Neural progenitor cell (in vitro differentiated cells): ENCODE measurements around the gene SPAG16. TPM values are rescaled to one million over a fixed set of nuclear protein-coding genes. Genes with fewer than 3 reads are reported as not detected.

Experiments
- DNase-seq: peaks from one replicate; pipeline ENCODE4 v3.0.0-alpha.2; 2016; ENCODE audit warnings: low spot score
- H2AFZ ChIP-seq: fragments of 200-600 bp; sonication (generic); replicated peaks from 2 replicates; pipeline ENCODE4 v1.6.1; 2016; ENCODE audit warnings: antibody characterized with exemption
- H3F3A ChIP-seq: fragments of 200-600 bp; sonication (generic); 2 replicates; pipeline ENCODE4 v1.6.1; 2016; ENCODE audit warnings: antibody characterized with exemption, low read depth
- H3K27ac ChIP-seq: fragments of 200-600 bp; sonication (generic); 2 replicates; pipeline ENCODE4 v1.5.1; 2016; ENCODE audit warnings: mild to moderate bottlenecking
- H3K27me3 ChIP-seq: fragments of 200-600 bp; sonication (generic); 2 replicates; pipeline ENCODE4 v1.6.1; 2016; ENCODE audit warnings: mild to moderate bottlenecking, moderate library complexity
- H3K36me3 ChIP-seq: fragments of 200-600 bp; sonication (generic); 2 replicates; pipeline ENCODE4 v1.5.1; 2016
- H3K4me1 ChIP-seq: fragments of 200-600 bp; sonication (generic); 2 replicates; pipeline ENCODE4 v1.6.1; 2016; ENCODE audit warnings: mixed run types
- H3K4me2 ChIP-seq: fragments of 200-600 bp; sonication (generic); 2 replicates; pipeline ENCODE4 v1.6.1; 2016
- H3K4me3 ChIP-seq: fragments of 200-600 bp; sonication (generic); 2 replicates; pipeline ENCODE4 v1.5.1; 2016
- H3K79me2 ChIP-seq: fragments of 200-600 bp; sonication (generic); 2 replicates; pipeline ENCODE4 v1.6.1; 2016; ENCODE audit warnings: low read depth
- H3K9ac ChIP-seq: fragments of 200-600 bp; sonication (generic); 2 replicates; pipeline ENCODE4 v1.6.1; 2016
- H3K9me3 ChIP-seq: fragments of 200-600 bp; sonication (generic); 2 replicates; pipeline ENCODE4 v1.5.1; 2016; ENCODE audit warnings: low read depth
- H4K20me1 ChIP-seq: fragments of 200-600 bp; sonication (generic); 2 replicates; pipeline ENCODE4 v1.6.1; 2016; ENCODE audit warnings: low read depth
- H3K27ac Mint-ChIP-seq: 3 replicates; pipeline ENCODE4 v1.8.0; 2021; ENCODE audit warnings: mixed read lengths
- H3K27me3 Mint-ChIP-seq: 2 replicates; pipeline ENCODE4 v1.8.0; 2022; ENCODE audit warnings: low read depth, mild to moderate bottlenecking, inconsistent platforms, moderate library complexity, mixed read lengths; ENCODE audit not compliant: insufficient read depth
- H3K36me3 Mint-ChIP-seq: 3 replicates; pipeline ENCODE4 v1.8.0; 2021; ENCODE audit warnings: mixed read lengths
- H3K4me1 Mint-ChIP-seq: 3 replicates; pipeline ENCODE4 v1.8.0; 2021; ENCODE audit warnings: mixed read lengths
- H3K4me3 Mint-ChIP-seq: 3 replicates; pipeline ENCODE4 v1.8.0; 2021; ENCODE audit warnings: mild to moderate bottlenecking, moderate library complexity, mixed read lengths
- H3K9me3 Mint-ChIP-seq: 3 replicates; pipeline ENCODE4 v1.8.0; 2020; ENCODE audit warnings: mixed read lengths
- EZH2 ChIP-seq: fragments of 200-600 bp; sonication (generic); IDR thresholded peaks from 2 replicates; pipeline ENCODE4 v1.6.1; 2017; ENCODE audit warnings: antibody characterized with exemption, mild to moderate bottlenecking, moderate library complexity
- EZH2phosphoT487 ChIP-seq: fragments of 200-600 bp; sonication (generic); IDR thresholded peaks from 2 replicates; pipeline ENCODE4 v1.6.1; 2017; ENCODE audit warnings: antibody characterized with exemption
- total RNA-seq: library from RNA; depleted of rRNA; stranded (reverse); fragments of >200 nt; gene quantifications from 2 replicates; pipeline ENCODE4 v1.2.3, GENCODE V29; 2015; ENCODE audit warnings: low replicate concordance
- TF ChIP-seq, protein P1 (sequence below): fragments of 200-600 bp; sonication (generic); IDR thresholded peaks from 2 replicates; pipeline ENCODE4 v1.5.1; 2017; ENCODE audit warnings: antibody characterized with exemption, mild to moderate bottlenecking

Gene SPAG16
- total RNA-seq, 1 donor from 2014 or later, result 70.3 TPM

DNA sequence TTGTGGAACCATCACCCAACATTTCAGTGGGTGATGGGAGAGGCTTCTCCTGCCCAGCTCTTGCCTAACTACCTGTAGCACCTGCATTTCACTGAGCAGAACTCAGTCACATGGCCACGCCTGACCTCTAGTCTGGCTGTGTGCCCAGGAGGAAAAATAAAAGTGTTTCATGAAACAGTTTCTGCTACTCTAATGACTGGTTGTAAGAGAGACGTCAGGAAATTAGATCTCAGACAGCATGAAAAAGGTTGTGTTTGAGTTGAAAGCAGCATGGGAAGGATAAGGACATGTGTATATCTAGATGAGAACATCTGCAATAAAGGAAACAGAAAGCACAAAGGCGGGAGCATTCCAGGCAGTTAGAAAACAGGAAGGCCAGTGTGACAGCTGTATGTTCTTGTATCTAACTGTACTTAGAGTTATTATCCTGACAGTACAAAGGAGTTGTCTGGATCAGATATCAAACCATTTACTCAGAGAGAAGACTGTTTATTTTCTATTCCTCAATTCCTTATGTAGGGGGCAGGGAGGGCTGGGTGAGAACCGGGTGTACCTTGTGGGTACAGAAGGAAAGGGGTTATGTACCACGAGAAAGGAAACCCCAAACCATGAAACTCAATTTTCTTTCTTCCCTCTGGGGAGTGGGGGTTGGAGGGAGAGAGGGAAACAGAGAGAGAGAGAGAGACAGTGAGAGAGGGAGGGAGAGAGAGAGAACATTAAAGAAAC, 819.2 kb downstream of the SPAG16 start:
- H3K27ac ChIP-seq, result no peak overlapping the region
- H3K4me2 ChIP-seq, result no peak overlapping the region
- no peaks in the 10 kb centered on the region for H3K4me1 ChIP-seq
- H3F3A ChIP-seq, result no peaks in the 10 kb centered on the region
- no peaks in the 10 kb centered on the region for H3K36me3 Mint-ChIP-seq
- no peaks in the 10 kb centered on the region for H3K36me3 ChIP-seq
- no peaks in the 10 kb centered on the region for H3K4me1 Mint-ChIP-seq
- no peak overlapping the region for H3K4me3 Mint-ChIP-seq
- no peaks in the 10 kb centered on the region for H3K27me3 Mint-ChIP-seq
- no peaks in the 10 kb centered on the region for H4K20me1 ChIP-seq
- no peaks in the 10 kb centered on the region for H3K9me3 Mint-ChIP-seq
- no peaks in the 10 kb centered on the region for H3K27me3 ChIP-seq
- H2AFZ ChIP-seq, result no peak overlapping the region
- H3K4me3 ChIP-seq, result no peak overlapping the region
- TF ChIP-seq EZH2phosphoT487 (no peak), EZH2 (no peak)
- TF ChIP-seq, protein P1, sequence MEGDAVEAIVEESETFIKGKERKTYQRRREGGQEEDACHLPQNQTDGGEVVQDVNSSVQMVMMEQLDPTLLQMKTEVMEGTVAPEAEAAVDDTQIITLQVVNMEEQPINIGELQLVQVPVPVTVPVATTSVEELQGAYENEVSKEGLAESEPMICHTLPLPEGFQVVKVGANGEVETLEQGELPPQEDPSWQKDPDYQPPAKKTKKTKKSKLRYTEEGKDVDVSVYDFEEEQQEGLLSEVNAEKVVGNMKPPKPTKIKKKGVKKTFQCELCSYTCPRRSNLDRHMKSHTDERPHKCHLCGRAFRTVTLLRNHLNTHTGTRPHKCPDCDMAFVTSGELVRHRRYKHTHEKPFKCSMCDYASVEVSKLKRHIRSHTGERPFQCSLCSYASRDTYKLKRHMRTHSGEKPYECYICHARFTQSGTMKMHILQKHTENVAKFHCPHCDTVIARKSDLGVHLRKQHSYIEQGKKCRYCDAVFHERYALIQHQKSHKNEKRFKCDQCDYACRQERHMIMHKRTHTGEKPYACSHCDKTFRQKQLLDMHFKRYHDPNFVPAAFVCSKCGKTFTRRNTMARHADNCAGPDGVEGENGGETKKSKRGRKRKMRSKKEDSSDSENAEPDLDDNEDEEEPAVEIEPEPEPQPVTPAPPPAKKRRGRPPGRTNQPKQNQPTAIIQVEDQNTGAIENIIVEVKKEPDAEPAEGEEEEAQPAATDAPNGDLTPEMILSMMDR, result no peak
- H3K9ac ChIP-seq, result no peak overlapping the region
- DNase-seq, result no peak
- H3K27ac Mint-ChIP-seq, result no peak overlapping the region
- no peaks in the 10 kb centered on the region for H3K79me2 ChIP-seq
- no peaks in the 10 kb centered on the region for H3K9me3 ChIP-seq

DNA sequence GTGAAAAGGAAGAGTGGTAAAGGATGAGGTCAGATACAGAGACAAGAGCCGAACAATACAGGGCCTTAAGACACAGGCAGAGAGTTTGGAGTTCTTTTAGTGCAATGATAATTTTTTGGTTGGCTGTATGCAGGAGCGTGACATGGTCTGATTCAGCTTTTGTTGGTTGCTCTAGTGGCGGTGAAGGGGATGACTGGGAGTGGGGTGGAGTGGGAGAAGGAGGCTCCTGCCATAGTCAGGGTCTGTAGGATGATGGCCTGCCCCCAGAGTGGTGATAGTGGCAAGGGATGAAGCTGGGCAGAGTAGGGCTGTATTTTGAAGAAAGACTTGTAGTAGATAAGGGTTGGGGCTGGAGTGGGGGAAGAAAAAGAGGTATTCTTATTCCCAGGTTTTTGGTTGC, 820.0 kb downstream of the SPAG16 start:
- Mint-ChIP-seq H3K36me3 (no peaks in the 10 kb centered on the region), H3K4me3 (no peak overlapping the region), H3K27me3 (no peaks in the 10 kb centered on the region), H3K9me3 (no peaks in the 10 kb centered on the region), H3K27ac (peak overlapping the region; percentile 18), H3K4me1 (no peaks in the 10 kb centered on the region)
- Histone ChIP-seq H3K9me3 (no peaks in the 10 kb centered on the region), H3F3A (no peaks in the 10 kb centered on the region), H3K4me2 (no peak overlapping the region), H3K9ac (no peak overlapping the region), H2AFZ (no peak overlapping the region), H3K79me2 (no peaks in the 10 kb centered on the region), H4K20me1 (no peaks in the 10 kb centered on the region), H3K4me3 (no peak overlapping the region), H3K4me1 (no peaks in the 10 kb centered on the region), H3K27ac (no peak overlapping the region), H3K36me3 (no peaks in the 10 kb centered on the region), H3K27me3 (no peaks in the 10 kb centered on the region)
- no peak for TF ChIP-seq EZH2phosphoT487
- TF ChIP-seq, protein P1, result no peak
- TF ChIP-seq EZH2, result no peak
- no peak for DNase-seq

DNA sequence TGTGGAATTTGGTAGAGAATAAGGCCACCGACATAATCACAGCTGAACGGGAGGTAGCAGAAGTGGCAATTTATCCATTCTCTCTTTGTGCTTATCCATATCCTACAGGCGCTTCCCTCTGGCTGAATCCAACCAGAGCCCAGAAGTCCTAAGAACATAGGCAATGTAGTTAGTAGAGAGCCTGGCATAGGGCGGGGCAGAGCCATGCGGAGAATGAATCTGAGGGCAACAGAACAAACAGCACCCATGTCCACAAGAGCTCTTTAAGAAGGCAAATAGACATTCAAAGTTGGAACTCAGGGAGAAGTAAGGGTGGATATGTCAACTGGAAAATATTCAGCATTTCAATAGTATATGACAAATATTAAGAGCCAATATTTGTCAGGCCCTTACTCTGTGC, 820.7 kb downstream of the SPAG16 start:
- Histone ChIP-seq H3K4me3 (no peak overlapping the region), H3K9ac (no peak overlapping the region), H2AFZ (no peak overlapping the region), H3K4me1 (no peaks in the 10 kb centered on the region), H3K79me2 (no peaks in the 10 kb centered on the region), H3K36me3 (no peaks in the 10 kb centered on the region), H3K9me3 (no peaks in the 10 kb centered on the region), H4K20me1 (no peaks in the 10 kb centered on the region), H3K4me2 (no peak overlapping the region), H3F3A (no peaks in the 10 kb centered on the region), H3K27me3 (no peaks in the 10 kb centered on the region), H3K27ac (no peak overlapping the region)
- TF ChIP-seq EZH2, result no peak
- TF ChIP-seq, protein P1, result no peak
- TF ChIP-seq EZH2phosphoT487, result no peak
- H3K9me3 Mint-ChIP-seq, result no peaks in the 10 kb centered on the region
- no peak overlapping the region for H3K27ac Mint-ChIP-seq
- DNase-seq, result no peak
- H3K4me3 Mint-ChIP-seq, result no peak overlapping the region
- no peaks in the 10 kb centered on the region for H3K4me1 Mint-ChIP-seq
- H3K27me3 Mint-ChIP-seq, result no peaks in the 10 kb centered on the region
- H3K36me3 Mint-ChIP-seq, result no peaks in the 10 kb centered on the region
